H1 (cell line): ENCODE results near the gene SLC6A18. TPM values are rescaled to one million over a fixed set of nuclear protein-coding genes. Genes with fewer than 3 reads are reported as not detected.

Experiments used
- CTCF ChIA-PET: fragments of 300-600 bp; sonication (Branson Sonifier 250); formaldehyde crosslinking; loops from one replicate; lab custom pipeline; 2021; ENCODE audit not compliant: partially characterized antibody; lab: Charles Lee
- POLR2A ChIA-PET: fragments of 300-600 bp; sonication (Branson Sonifier 250); formaldehyde crosslinking; loops from one replicate; lab custom pipeline; 2021; ENCODE audit warnings: inconsistent platforms; ENCODE audit not compliant: partially characterized antibody; lab: Charles Lee
- DNase-seq, 2 experiments: peaks; one replicate each; pipeline versions ENCODE4 v3.0.0 to v3.0.0-alpha.2; 2010 to 2022; ENCODE audit warnings: low spot score in 2 of 2, low read depth in 1 of 2, mixed read lengths in 1 of 2
- FAIRE-seq: peaks from 2 replicates; lab custom pipeline; 2011; peaks lifted over from hg19 to GRCh38; lab: Jason Lieb, UNC
- H2AFZ ChIP-seq: 2 replicates; pipeline ENCODE4 v1.8.1; 2012; ENCODE audit warnings: low read length, inconsistent platforms
- H2AK5ac ChIP-seq: 2 replicates; pipeline ENCODE4 v1.6.1; 2013; ENCODE audit warnings: low read depth, low read length
- H2BK120ac ChIP-seq: replicated peaks from 2 replicates; pipeline ENCODE3; 2013; ENCODE audit warnings: low read depth, low read length, inconsistent platforms
- H2BK12ac ChIP-seq: 2 replicates; pipeline ENCODE4 v1.6.1; 2013; ENCODE audit warnings: low read depth, low read length
- H2BK15ac ChIP-seq: 2 replicates; pipeline ENCODE4 v1.6.1; 2013; ENCODE audit warnings: low read length
- H2BK20ac ChIP-seq: 2 replicates; pipeline ENCODE4 v1.6.1; 2013; ENCODE audit warnings: low read length
- H2BK5ac ChIP-seq: 2 replicates; pipeline ENCODE4 v1.6.1; 2013; ENCODE audit warnings: low read depth, low read length
- H3K14ac ChIP-seq: 2 replicates; pipeline ENCODE4 v1.6.1; 2013; ENCODE audit warnings: inconsistent platforms; ENCODE audit not compliant: insufficient read length
- H3K18ac ChIP-seq: 2 replicates; pipeline ENCODE4 v1.6.1; 2013; ENCODE audit warnings: low read length; ENCODE audit errors: extremely low read depth
- H3K23ac ChIP-seq: 2 replicates; pipeline ENCODE4 v1.6.1; 2013; ENCODE audit warnings: inconsistent platforms; ENCODE audit not compliant: insufficient read length
- H3K23me2 ChIP-seq: 2 replicates; pipeline ENCODE4 v1.6.1; 2013; ENCODE audit warnings: low read depth, low read length
- H3K27ac ChIP-seq: 2 replicates; pipeline ENCODE4 v1.6.1; 2011; ENCODE audit warnings: low read depth, low read length, inconsistent platforms
- H3K27me3 ChIP-seq, 4 experiments: replicated peaks in 1 of 4; 1 replicate in 1 of 4; 2 replicates in 3 of 4; pipeline versions ENCODE4 v1.6.1 to v1.8.1; 2011 to 2013; ENCODE audit warnings: low read length in 3 of 4, mild to moderate bottlenecking in 3 of 4, inconsistent platforms in 2 of 4, mixed read lengths in 2 of 4, moderate library complexity in 1 of 4; ENCODE audit not compliant: control insufficient read depth in 3 of 4, insufficient read depth in 3 of 4; ENCODE audit errors: extremely low read depth in 1 of 4
- H3K36me3 ChIP-seq, 4 experiments: 2 replicates each; pipeline versions ENCODE4 v1.6.1 to v1.8.1; 2011 to 2013; ENCODE audit warnings: mild to moderate bottlenecking in 4 of 4, low read length in 3 of 4, moderate library complexity in 2 of 4, control low read depth in 1 of 4, inconsistent platforms in 1 of 4; ENCODE audit not compliant: insufficient read depth in 4 of 4, control insufficient read depth in 2 of 4
- H3K4ac ChIP-seq: replicated peaks from 2 replicates; pipeline ENCODE3; 2013; ENCODE audit warnings: low read length, low read depth, mixed read lengths, inconsistent platforms; ENCODE audit not compliant: insufficient read length
- H3K4me1 ChIP-seq, 4 experiments: replicated peaks in 1 of 4; 1 replicate in 1 of 4; 2 replicates in 3 of 4; pipeline versions ENCODE4 v1.6.1 to v1.8.1; 2011 to 2013; ENCODE audit warnings: low read length in 3 of 4, inconsistent platforms in 2 of 4, mixed read lengths in 1 of 4; ENCODE audit not compliant: insufficient read depth in 4 of 4, control insufficient read depth in 3 of 4
- H3K4me2 ChIP-seq, 2 experiments: 2 replicates each; pipeline versions ENCODE4 v1.6.1 to v1.8.1; 2011 to 2013; ENCODE audit warnings: low read depth in 2 of 2, low read length in 2 of 2, control low read depth in 1 of 2, inconsistent platforms in 1 of 2, mild to moderate bottlenecking in 1 of 2; ENCODE audit not compliant: insufficient read depth in 1 of 2
- H3K4me3 ChIP-seq, 4 experiments: fragments of 200-600, 300-600 bp in 1 of 4; sonication (generic), shearing (Covaris generic), sonication (Bioruptor Twin) in 1 of 4; 2 replicates each; pipeline versions ENCODE4 v1.5.1 to v1.8.1; 2011 to 2016; ENCODE audit warnings: low read length in 4 of 4, low read depth in 3 of 4, control low read depth in 2 of 4, inconsistent platforms in 2 of 4, mild to moderate bottlenecking in 2 of 4, mixed read lengths in 1 of 4, moderate library complexity in 1 of 4; ENCODE audit not compliant: insufficient read depth in 2 of 4; ENCODE audit errors: extremely low read depth in 1 of 4
- H3K56ac ChIP-seq: replicated peaks from 2 replicates; pipeline ENCODE3; 2013; ENCODE audit warnings: low read depth, mild to moderate bottlenecking, mixed read lengths, low read length, inconsistent platforms; ENCODE audit not compliant: insufficient read length
- H3K79me1 ChIP-seq: 2 replicates; pipeline ENCODE4 v1.6.1; 2013; ENCODE audit warnings: low read depth, low read length, control low read depth
- H3K79me2 ChIP-seq, 2 experiments: 2 replicates each; pipeline versions ENCODE4 v1.6.1 to v1.8.1; 2012 to 2013; ENCODE audit warnings: low read length in 2 of 2, mild to moderate bottlenecking in 2 of 2, inconsistent platforms in 1 of 2; ENCODE audit not compliant: insufficient read depth in 2 of 2, control insufficient read depth in 1 of 2
- H3K9ac ChIP-seq, 4 experiments: replicated peaks in 1 of 4; 1 replicate in 1 of 4; 2 replicates in 3 of 4; pipeline versions ENCODE4 v1.6.1 to v1.8.1; 2011 to 2013; ENCODE audit warnings: low read depth in 3 of 4, low read length in 3 of 4, control low read depth in 2 of 4, mild to moderate bottlenecking in 2 of 4, moderate library complexity in 2 of 4, inconsistent platforms in 1 of 4; ENCODE audit errors: extremely low read depth in 1 of 4
- H3K9me3 ChIP-seq, 2 experiments: 2 replicates each; pipeline versions ENCODE4 v1.6.1 to v1.8.1; 2012 to 2013; ENCODE audit warnings: mild to moderate bottlenecking in 2 of 2, moderate library complexity in 2 of 2, control low read depth in 1 of 2, inconsistent platforms in 1 of 2, low read depth in 1 of 2, low read length in 1 of 2, mixed read lengths in 1 of 2; ENCODE audit not compliant: insufficient read depth in 2 of 2
- H4K20me1 ChIP-seq, 2 experiments: replicated peaks in 1 of 2; 2 replicates each; pipeline versions ENCODE3 to v1.8.1; 2011 to 2013; ENCODE audit warnings: inconsistent platforms in 2 of 2, low read length in 2 of 2, mild to moderate bottlenecking in 1 of 2; ENCODE audit not compliant: insufficient read depth in 2 of 2, control insufficient read depth in 1 of 2
- H4K5ac ChIP-seq: 2 replicates; pipeline ENCODE4 v1.6.1; 2013; ENCODE audit warnings: low read length, low read depth, mixed read lengths, inconsistent platforms; ENCODE audit not compliant: insufficient read length
- H4K8ac ChIP-seq: 2 replicates; pipeline ENCODE4 v1.8.0; 2013; ENCODE audit warnings: mild to moderate bottlenecking, moderate library complexity, low read length, inconsistent platforms; ENCODE audit not compliant: insufficient read depth; ENCODE audit errors: extremely low read depth
- H4K91ac ChIP-seq: replicated peaks from 2 replicates; pipeline ENCODE3; 2013; ENCODE audit warnings: low read length, mixed read lengths, inconsistent platforms; ENCODE audit not compliant: insufficient read length
- POLR2A ChIP-seq, 2 experiments: IDR thresholded peaks; 1 replicate in 1 of 2; 2 replicates in 1 of 2; pipeline ENCODE4 v1.6.1; 2011; ENCODE audit warnings: low read depth in 2 of 2, low read length in 2 of 2, mild to moderate bottlenecking in 2 of 2; ENCODE audit errors: control extremely low read depth in 1 of 2
- WGBS, 2 experiments: shearing (Covaris generic) in 1 of 2; methylation state at CpG; one replicate each; pipeline versions ENCODE4 v1.1.6 to v1.1.7; 2013 to 2015; ENCODE audit warnings: low lambda C conversion rate in 2 of 2, mixed read lengths in 2 of 2, inconsistent platforms in 1 of 2, low coverage in 1 of 2, missing lambda C conversion rate in 1 of 2; ENCODE audit not compliant: insufficient replicate concordance in 2 of 2, insufficient coverage in 1 of 2, insufficient read length in 1 of 2; ENCODE audit errors: extremely low coverage in 1 of 2, missing lambda C conversion rate in 1 of 2; 5-methylcytosine and 5-hydroxymethylcytosine counted together
- polyA plus RNA-seq, 7 experiments: library from polyadenylated mRNA; depleted of rRNA in 3 of 7; stranded (reverse) in 5 of 7; unstranded in 2 of 7; fragments of >200 nt in 5 of 7; fragments of 200-250 nt in 2 of 7; gene quantifications; 1 replicate in 5 of 7; 2 replicates in 1 of 7; 4 replicates in 1 of 7; pipeline versions ENCODE4 v1.2.1 to v1.2.3, GENCODE V29; 2011 to 2013; ENCODE audit warnings: missing spikeins in 2 of 7, mixed read lengths in 2 of 7
- total RNA-seq: library from RNA; stranded (reverse); fragmentation: NEBNext Ultra II Directional; extraction: Animal tissue kit (Norgen Biotek cat#: 25700); gene quantifications from 2 replicates; pipeline ENCODE4 v1.2.1, GENCODE V29; 2021

SLC6A18 gene
- total and polyA plus RNA-seq, 2 of the 8 experiments (the other 6 are each of a cell fraction or from before 2014, with no cell fraction given): not detected

- FAIRE-seq: no peak
- H3K27ac ChIP-seq: no peak overlapping the region
- no peak overlapping the region for H3K56ac ChIP-seq
These were observed 29.9 kb downstream of the SLC6A18 start for GRCh38 chr5:1255081-1255561.

More at GRCh38 chr5:1255081-1255561, 29.9 kb downstream of the SLC6A18 start:
- Histone ChIP-seq H2AK5ac (no peak overlapping the region), H3K14ac (no peak overlapping the region), H3K9ac (peak overlapping the region in 1 of 4 experiments; percentile 7; a peak in 1 of 7 replicates), H3K23me2 (no peaks in the 10 kb centered on the region), H3K79me2 (no peaks in the 10 kb centered on the region), H3K36me3 (no peaks in the 10 kb centered on the region; a peak in 1 of 8 replicates), H4K20me1 (peaks cover 3 to 9% of the 10 kb centered on the region in 2 experiments), H3K79me1 (no peaks in the 10 kb centered on the region), H3K9me3 (peaks cover 2 to 3% of the 10 kb centered on the region in 2 experiments; a peak in 3 of 4 replicates), H4K5ac (no peak overlapping the region), H2BK15ac (no peak overlapping the region), H3K23ac (no peak overlapping the region), H3K4me3 (no peak overlapping the region), H2BK20ac (no peak overlapping the region), H2BK120ac (no peak overlapping the region), H3K4me1 (no peaks in the 10 kb centered on the region; a peak in 1 of 7 replicates), H2BK5ac (0 out of 2 replicates have a peak overlapping the region, but pooled peaks have one; percentile 39), H4K8ac (no peak overlapping the region), H2AFZ (no peak overlapping the region), H3K4ac (no peak overlapping the region), H3K27me3 (no peaks in the 10 kb centered on the region), H4K91ac (no peak overlapping the region), H2BK12ac (no peak overlapping the region), H3K4me2 (no peak overlapping the region), H3K18ac (no peak overlapping the region)
- ChIA-PET CTCF (no interaction called here), POLR2A (interaction anchor here (0.9 to 1.1 kb wide), 2 partner anchors 16 to 90 kb away, joined by 3 to 4 read pairs; partner anchors contain the start of gene CLPTM1L)
- WGBS, 2 experiments: 89% methylated on average over 16 of the region's 16 CpGs; no CpG with 5 or more reads in 1 of the 2 experiments
- no peak for TF ChIP-seq POLR2A (IDR thresholded peaks at IDR 0.05; ENCODE audit: control extremely low read depth in 1 of 2, low read depth in 2 of 2, low read length in 2 of 2)
- no peak for DNase-seq
